Glomerular endothelial cell (primary cell): Measurements from ENCODE around the gene SCARB1. TPM values are rescaled to one million over a fixed set of nuclear protein-coding genes. Genes with fewer than 3 reads are reported as not detected.

Source experiments
- DNase-seq: peaks from one replicate; pipeline ENCODE4 v3.0.0-alpha.2; 2011; ENCODE audit warnings: low read depth, low spot score; ENCODE audit errors: extremely low read depth
- total RNA-seq: library from RNA; depleted of rRNA; stranded (reverse); fragments of >200 nt; gene quantifications from 2 replicates; pipeline ENCODE4 v1.2.3, GENCODE V29; 2015

SCARB1 gene
- total RNA-seq, 1 donor from 2014 or later = 32.4 TPM

DNA sequence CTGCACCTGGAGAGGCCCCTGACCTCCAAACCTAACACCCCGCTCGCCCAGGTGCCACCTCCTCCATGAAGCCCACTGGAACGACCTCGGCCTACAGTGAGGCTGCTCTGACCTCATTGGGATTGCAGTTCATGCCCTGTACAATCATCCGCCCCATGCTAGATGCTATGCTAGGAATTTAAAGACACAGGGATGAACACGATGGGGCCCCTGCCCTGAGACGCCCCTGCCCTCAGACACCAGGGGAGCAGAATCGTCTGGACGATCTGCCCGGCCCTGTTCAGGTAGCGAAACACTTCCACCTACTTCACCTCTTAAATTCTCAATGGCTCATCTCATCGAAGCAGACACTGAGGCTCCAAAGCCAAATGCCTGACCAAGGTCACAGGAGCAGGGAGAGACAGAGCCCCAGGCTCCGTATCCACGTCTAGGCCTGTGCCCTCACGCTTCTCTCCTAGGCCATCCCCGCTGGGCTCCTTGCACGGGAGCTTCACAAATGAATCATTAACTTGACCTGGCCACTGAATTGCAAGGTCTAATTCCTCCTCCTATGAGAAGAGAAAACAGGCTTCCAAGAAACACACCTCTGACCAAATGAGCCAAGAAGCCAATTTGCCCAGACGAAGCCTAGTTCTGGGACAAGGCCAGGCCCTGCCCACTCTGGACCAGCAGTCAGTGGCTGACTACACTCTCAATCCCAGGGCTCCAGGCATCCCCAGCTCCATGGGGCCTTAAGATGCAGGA, 35.2 kb downstream of the SCARB1 start:
- no peak for DNase-seq

- DNase-seq = no peak
Observed at GRCh38 chr12:124827588-124828184, 36.0 kb downstream of the SCARB1 start.

DNA sequence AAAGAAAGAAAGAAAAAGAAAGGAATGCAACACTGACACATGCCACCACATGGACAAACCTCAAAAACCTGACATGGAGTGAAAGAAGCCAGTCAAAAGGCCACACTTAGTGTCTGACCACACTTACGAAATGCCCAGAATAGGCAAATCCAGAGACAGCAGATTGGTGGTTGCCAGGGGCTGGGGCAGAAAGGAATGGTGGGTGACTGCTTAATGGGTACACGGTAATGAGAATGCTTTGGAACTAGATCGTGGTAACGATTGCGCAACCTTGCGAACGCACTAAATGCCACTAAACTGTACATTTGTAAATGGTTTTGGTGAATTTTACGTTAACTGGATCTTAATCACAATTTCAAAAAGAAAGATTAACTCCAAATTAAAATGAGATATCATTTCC, 39.5 kb downstream of the SCARB1 start:
- DNase-seq = no peak

DNA sequence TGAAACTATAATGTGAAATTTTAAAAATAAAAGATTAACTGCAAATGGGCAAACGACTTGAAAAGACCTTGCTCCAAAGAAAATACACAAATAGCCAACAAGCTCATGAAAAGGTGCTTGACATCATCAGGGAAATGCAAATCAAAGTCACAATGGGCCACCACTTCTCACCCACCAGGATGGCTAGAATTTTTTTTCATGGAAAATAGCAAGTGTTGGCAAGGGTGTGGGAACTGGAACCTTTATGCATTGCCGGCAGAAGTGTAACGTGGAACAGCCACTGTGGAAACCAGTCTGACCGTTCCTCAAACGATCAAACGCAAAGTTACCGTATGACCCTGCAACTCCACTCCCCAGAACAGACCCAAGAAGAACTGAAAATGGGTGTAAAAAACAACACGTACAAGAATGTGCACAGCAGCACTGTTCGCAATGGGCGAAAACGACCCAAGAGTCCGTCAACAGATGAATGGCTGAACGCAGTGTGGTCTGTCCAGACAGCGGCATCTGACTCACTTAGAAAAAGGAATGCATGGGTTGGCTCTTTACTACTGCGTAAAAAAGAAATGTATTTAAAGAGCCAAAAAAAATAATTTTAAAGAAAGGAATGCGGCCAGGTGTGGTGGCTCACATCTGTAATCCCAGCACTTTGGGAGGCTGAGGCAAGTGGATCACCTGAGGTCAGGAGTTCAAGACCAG, 40.2 kb downstream of the SCARB1 start:
- DNase-seq = no peak

DNA sequence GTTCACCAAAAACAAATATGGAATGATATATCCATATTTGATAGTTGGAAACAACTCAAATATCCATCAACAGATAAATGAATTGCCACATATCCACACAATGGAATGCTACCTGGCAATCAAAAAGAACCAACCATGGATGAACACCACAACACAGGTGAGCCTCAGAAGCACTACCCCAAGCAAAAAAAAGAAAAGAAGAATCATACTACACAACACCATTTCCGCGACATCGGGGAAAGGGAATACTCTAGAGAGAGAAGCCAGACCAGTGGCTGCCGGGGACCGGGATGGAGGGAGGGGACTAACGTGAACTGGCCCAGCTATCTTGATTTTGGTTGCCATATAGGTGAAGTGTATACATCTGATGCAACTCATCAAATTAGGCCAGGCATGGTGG, 41.4 kb downstream of the SCARB1 start:
- no peak for DNase-seq

DNA sequence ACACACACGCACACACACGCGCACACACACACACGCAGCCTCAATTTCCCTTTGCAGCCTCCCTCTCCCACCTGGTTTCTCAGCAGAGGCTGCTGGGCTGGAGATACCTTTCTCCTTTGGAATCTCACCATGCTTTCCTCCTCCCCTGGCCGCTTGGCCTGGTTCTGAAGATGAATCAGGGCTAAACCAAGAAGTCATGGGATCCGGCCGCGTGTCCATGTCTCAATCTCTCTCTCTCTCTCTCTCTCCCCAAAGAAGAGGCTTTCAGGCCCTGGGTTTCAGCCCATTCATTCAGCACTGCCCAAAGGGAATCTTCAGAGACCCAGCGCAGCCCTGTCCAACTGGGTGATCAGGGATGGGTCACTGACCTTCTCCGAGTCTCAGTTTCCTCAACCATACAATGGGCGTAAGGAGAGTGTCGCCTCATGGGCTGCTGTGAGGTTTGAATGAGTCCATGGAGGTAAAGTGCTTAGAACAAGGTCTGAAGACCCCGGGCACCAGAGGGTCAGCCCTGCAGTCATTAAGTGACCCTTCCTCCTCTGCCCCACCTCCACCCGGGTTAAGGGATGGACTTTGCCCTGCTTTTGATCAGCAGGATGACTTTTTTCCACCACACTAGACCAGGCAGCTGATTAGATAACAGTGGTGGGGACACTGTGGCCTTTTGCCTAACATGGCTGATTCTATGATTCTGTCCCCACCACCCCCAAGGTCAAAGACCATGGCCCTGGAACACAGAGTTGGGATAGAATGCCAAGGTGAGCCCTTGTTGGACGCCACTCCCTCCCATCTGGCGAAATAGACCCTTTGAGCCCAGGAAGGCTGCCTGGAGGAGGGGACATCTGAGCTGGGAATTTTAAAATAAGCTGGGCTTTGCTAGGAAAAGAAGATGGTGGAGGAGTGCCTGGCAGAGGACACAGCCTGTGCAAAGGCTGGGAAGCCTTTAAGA, 42.1 kb downstream of the SCARB1 start:
- no peak for DNase-seq

DNA sequence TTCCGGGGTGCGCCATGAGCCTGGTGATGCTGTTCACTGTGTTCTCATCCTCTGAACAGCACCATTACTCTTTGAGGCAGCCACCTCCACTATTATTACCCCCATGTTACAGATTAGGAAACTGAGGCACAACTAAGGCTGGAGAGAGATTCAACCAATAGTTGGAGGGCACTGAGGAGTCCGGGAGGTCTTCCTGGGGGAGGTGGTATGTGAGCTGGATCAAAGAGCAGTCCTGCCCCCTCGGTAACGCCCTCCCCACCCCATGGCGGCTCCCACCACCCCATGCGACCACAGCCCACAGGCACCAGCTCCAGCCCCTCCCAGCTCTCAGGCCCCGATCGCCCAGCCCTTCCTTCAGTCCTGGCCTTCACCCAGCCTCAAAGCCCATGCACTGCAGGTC, 43.5 kb downstream of the SCARB1 start:
- DNase-seq = no peak

DNA sequence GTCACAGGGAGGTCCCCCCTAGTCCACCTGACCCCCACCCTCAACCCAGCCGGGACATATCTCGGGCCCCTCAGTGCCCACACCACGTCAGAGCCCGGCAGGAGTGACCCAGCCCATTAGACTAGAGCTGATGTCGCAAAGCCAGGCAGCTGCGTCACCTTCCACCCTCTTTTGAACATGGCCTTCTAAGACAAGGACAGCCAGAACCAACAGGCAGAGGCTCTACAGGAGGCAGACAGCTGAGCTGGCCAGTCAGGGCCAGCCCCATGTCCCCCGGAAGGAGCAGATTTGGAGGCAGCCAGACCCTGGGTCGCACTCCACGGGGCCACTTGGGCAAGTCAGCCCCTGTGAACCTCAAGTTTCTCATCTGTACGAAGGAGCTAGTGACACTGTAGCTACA, 44.1 kb downstream of the SCARB1 start:
- DNase-seq = no peak

- no peak for DNase-seq
Observed at GRCh38 chr12:124819080-124819479, 44.6 kb downstream of the SCARB1 start.

DNA sequence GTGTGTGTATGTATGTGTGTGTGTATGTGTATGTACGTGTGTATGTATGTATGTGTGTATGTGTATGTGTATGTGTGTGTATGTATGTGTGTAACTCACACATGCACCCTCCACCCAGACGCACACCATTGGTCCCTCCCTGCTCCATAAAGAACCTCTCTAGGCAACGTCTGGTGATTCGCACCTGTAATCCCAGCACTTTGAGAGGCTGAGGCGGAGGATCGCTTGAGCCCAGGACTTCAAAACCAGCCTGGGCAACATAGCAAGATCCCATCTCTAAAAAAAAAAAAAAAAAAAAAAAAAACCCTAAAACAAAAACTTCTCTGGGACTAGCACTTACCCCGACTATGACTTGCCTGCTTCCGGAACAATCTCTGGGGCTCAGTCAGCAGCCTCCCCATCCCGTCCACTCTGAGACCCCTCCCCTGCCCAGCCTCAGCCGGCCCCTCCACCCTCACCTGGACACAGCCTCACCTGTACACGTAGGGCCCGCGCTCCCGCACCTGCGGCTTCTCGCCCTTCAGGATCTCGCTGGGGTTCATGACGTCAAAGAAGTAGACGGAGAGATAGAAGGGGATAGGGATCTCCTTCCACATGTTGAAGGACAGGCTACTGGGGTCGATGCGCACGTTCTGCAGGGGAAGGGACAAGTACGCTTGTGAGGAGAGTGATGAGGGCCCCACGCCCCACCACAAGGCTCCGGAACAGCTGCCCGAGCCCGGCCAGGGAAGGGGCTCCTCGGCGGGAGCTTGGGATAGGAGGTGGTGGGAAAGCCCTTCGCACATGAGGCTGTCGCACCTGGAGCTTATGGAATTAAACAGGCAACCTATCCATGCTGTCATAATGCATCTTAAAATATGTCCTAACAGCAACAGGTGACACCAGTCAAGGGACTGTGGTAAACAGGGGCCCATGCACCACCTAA, 46.3 kb downstream of the SCARB1 start:
- DNase-seq = no peak

- no peak for DNase-seq
Observed at GRCh38 chr12:124816295-124816854, 47.3 kb downstream of the SCARB1 start.

DNA sequence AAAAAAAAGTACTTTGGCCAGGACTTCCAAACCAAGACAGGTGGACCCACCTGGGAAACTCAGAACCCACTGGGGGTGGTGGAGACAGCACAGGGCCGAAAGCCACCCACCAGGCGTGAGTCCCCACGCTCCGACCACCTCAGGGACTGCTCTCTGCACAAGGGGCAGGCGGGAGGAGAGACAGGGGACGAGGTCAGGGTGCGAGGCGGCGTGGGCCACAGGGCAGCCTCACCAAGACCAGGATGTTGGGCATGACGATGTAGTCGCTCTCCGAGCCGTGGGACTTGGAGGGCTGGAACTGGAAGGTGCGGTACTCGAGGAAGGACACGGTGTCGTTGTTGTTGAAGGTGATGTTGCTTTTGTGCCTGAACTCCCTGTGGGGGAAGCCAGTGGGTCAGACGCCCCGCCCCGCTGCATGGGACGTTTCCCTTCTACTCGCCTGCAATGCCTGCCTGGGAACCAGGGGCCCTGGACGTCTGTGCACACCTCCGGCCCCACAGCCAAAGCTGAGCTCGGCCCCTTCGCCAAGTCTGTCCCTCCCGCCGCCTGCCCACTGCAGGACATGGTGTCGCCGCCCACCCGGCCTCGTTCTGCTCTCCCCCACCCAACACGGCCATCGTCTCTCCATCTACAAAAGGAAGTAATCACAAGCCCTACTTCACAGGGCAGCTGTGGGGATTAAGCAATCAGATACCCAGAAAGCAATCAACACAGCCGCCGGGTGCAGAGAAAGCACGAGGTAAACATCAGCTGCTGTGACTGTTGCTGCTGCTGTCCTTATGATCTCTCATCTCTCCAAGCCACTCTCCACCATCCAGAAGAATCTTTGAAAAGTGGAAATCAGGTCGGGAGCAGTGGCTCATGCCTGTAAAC, 48.7 kb downstream of the SCARB1 start:
- DNase-seq = no peak

DNA sequence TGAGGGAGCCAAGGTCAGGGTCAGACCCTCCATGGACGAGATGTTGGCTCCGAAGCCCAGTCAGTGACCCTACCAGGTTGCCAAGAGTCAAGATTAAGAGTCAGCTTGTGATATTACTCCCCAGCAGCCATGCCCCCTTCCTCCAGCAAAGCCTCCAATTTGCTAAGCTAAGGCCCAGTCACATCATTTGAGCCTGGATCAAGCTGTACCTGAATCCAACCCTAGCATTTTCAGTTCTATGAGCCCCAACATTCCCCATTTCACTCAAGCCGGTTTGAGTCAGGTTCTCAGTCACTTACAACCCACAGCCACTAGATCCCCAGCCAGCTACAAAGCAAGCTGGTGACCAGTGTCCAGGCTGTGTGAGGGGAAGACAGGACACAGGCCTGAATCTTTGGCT, 49.9 kb downstream of the SCARB1 start:
- DNase-seq = no peak

DNA sequence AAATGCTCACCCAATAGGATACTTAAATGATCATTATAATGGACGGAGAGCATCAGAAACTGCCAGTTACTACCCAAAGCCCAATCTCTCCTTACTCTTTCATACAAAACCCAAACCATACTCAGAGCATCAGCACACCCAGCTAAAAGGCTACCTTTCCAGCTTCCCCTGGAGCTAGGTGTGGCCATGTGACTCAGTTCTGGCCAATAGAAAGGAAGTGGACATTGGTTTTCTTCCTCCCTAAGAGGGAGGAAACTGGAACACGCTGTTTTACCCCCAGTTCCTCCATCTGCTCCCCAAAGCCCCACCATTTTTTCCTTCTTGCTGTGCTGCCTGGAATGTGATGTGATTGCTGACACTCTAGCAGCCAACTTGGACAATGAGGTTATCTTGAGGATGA, 50.7 kb downstream of the SCARB1 start:
- no peak for DNase-seq

DNA sequence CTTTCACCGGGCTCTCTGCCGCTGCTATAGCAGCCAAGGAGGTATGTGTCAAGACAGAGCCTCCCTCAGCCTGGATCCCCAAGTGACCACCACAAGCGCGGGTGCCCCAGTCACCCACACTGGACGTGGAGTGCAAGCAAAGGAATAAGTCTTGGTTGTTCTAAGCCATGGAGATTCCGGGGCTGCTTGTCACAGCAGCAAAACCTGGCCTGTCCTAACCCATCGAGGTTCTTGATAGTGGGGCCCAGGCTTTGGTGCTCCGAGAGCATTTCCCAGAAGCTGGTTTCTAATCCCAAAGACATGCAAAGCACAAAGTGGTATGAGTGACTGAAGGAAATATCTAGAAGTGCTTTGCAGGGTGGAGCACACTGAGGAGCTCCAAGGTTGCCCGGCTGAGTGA, 51.3 kb downstream of the SCARB1 start:
- no peak for DNase-seq

DNA sequence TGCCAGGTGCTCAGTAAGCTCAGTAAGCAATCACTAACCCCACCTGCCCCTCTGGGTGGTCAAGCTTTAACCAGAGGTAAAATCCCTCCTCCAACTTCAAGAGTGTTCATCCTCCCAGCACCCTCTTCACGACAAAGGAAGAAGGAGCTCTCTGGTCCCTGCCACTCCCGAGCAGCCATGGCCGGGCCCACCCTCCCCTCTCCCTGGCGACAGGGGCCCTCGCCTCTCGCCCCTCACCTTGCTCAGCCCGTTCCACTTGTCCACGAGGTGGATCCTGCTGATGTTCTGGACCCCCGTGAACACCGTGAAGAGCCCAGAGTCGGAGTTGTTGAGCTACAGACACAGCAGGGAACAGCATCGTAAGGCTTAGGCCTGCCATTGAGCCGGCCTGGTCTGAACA, 52.0 kb downstream of the SCARB1 start:
- no peak for DNase-seq

- no peak for DNase-seq
Observed at GRCh38 chr12:124809878-124810277, 53.8 kb downstream of the SCARB1 start.

DNA sequence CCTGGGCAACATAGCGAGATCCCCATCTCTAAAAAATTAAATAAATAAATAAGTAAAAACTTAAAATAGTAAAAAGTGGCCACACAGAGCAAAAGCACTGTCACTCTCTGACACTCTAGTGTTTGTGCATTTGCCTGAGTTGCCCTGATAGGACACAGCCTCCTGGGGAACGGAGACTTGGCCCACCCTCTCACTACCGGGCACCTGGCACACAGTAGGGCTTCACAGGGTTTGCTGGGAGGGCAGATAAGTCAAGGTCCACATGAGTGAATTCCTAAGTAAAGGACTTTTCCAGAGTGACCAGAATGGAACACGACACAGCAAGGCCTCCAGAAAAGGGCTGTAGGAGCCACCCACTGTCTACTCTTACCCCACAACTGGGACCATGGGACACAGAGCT, 54.3 kb downstream of the SCARB1 start:
- DNase-seq = no peak

DNA sequence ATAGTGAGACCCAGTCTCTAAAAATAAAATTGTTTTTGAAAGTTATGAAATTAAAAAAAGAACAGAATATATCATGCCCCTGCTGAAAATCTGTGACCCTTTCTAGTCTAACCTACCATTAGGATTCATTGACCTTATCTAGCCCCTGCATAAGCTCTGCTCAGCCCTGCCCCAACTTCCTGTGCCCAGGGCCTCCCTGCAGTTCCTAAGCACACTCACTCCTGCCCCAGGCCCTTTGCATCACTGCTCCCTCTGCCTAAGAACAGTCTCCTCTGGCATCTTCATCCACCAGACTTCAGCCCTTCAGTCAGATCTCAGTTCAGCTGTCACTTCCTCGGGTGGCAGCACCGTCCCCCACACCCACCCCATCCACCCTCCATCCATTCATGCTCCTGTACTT, 55.4 kb downstream of the SCARB1 start:
- no peak for DNase-seq
